ENCODE data around the gene ADORA2B. TPM values are rescaled to one million over a fixed set of nuclear protein-coding genes. Genes with fewer than 3 reads are reported as not detected.
A peak's percentile ranks its signal among the peaks of the same experiment; 100 is the strongest.

ADORA2B gene
- total RNA-seq, 1 donor from 2014 or later = 4.0 TPM

DNA sequence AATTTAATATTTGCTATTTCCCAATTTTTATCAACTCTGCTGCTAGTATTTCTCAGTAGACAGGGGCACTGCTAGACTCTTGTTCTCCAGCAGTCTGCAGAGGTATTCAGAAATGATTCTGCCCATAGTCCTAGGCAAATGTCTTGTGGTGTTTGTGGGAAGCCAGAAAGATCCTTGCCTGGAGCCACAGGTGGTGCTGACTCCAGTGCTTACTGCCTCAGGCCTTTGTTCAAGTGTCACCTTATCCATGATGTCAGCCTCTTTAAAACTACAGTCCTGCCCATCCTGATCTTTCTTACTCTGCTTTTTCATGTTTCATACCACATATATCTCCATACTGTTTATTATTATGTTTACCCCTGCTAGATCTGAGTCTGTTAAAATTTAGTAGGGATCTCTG, 28.1 kb downstream of the ADORA2B start:
- Histone ChIP-seq H3K4me3 (ENCODE audit: insufficient read depth, low read depth, low read length) (no peak overlapping the region), H2AFZ (ENCODE audit: low read depth, low read length) (no peak overlapping the region), H3K9ac (ENCODE audit: low read length) (no peak overlapping the region), H4K20me1 (ENCODE audit: insufficient read depth, low read length) (peaks cover 11% of the 10 kb centered on the region), H3K79me2 (ENCODE audit: insufficient read depth, low read length) (peaks cover 60% of the 10 kb centered on the region), H3K27ac (ENCODE audit: low read depth, low read length) (no peak overlapping the region), H3K4me2 (ENCODE audit: low read length) (no peak overlapping the region), H3K27me3 (ENCODE audit: insufficient read depth, low read length) (no peaks in the 10 kb centered on the region), H3K36me3 (ENCODE audit: insufficient read depth, low read length) (no peaks in the 10 kb centered on the region), H3K9me3 (ENCODE audit: insufficient read depth, low read depth, low read length) (no peaks in the 10 kb centered on the region), H3K4me1 (ENCODE audit: insufficient read depth, low read length) (peaks cover 3% of the 10 kb centered on the region)
- Mint-ChIP-seq H3K27me3 (ENCODE audit: low read depth, unreplicated experiment) (no peaks in the 10 kb centered on the region), H3K27ac (ENCODE audit: unreplicated experiment) (no peak overlapping the region), H3K36me3 (ENCODE audit: low read depth, unreplicated experiment) (peaks cover 13% of the 10 kb centered on the region), H3K9me3 (ENCODE audit: unreplicated experiment) (no peaks in the 10 kb centered on the region), H3K4me3 (ENCODE audit: unreplicated experiment) (no peak overlapping the region), H3K4me1 (ENCODE audit: low read depth, unreplicated experiment) (peaks cover 6% of the 10 kb centered on the region)
- FAIRE-seq (no peak), DNase-seq (ENCODE audit: low read depth) (peak; percentile 27)
- no peak for TF ChIP-seq EZH2 (IDR thresholded peaks at IDR 0.05; ENCODE audit: insufficient read depth, low read length)
- TF ChIP-seq, protein P1, sequence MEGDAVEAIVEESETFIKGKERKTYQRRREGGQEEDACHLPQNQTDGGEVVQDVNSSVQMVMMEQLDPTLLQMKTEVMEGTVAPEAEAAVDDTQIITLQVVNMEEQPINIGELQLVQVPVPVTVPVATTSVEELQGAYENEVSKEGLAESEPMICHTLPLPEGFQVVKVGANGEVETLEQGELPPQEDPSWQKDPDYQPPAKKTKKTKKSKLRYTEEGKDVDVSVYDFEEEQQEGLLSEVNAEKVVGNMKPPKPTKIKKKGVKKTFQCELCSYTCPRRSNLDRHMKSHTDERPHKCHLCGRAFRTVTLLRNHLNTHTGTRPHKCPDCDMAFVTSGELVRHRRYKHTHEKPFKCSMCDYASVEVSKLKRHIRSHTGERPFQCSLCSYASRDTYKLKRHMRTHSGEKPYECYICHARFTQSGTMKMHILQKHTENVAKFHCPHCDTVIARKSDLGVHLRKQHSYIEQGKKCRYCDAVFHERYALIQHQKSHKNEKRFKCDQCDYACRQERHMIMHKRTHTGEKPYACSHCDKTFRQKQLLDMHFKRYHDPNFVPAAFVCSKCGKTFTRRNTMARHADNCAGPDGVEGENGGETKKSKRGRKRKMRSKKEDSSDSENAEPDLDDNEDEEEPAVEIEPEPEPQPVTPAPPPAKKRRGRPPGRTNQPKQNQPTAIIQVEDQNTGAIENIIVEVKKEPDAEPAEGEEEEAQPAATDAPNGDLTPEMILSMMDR (IDR thresholded peaks at IDR 0.05; ENCODE audit: insufficient read depth, low read depth, low read length) = no peak

DNA sequence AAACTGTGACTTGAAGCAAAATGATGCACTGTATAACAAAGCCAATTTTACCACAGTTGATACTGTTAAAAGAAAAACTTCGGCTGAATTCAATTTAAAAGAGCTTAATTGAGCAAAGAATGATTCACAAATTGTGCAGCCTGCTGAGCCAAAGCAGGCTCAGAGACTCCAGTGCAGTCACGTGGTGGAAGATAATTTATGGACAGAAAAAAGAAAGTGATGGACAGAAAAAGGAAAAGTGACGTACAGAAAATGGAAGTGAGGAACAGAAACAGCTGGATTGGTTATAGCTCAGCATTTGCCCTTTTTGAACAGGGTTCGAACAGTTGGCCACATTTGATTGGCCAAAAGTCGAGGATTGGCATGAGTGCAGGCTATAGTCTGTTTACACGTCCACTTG, 28.9 kb downstream of the ADORA2B start:
- DNase-seq (ENCODE audit: low read depth) (no peak), FAIRE-seq (no peak)
- Histone ChIP-seq H3K36me3 (ENCODE audit: insufficient read depth, low read length) (no peaks in the 10 kb centered on the region), H3K9ac (ENCODE audit: low read length) (no peak overlapping the region), H3K4me1 (ENCODE audit: insufficient read depth, low read length) (no peaks in the 10 kb centered on the region), H3K79me2 (ENCODE audit: insufficient read depth, low read length) (peaks cover 52% of the 10 kb centered on the region), H2AFZ (ENCODE audit: low read depth, low read length) (no peak overlapping the region), H3K9me3 (ENCODE audit: insufficient read depth, low read depth, low read length) (no peaks in the 10 kb centered on the region), H3K4me2 (ENCODE audit: low read length) (peak overlapping the region; percentile 1), H3K4me3 (ENCODE audit: insufficient read depth, low read depth, low read length) (no peak overlapping the region), H3K27ac (ENCODE audit: low read depth, low read length) (no peak overlapping the region), H4K20me1 (ENCODE audit: insufficient read depth, low read length) (peaks cover 3% of the 10 kb centered on the region), H3K27me3 (ENCODE audit: insufficient read depth, low read length) (no peaks in the 10 kb centered on the region)
- Mint-ChIP-seq H3K27ac (ENCODE audit: unreplicated experiment) (no peak overlapping the region), H3K27me3 (ENCODE audit: low read depth, unreplicated experiment) (no peaks in the 10 kb centered on the region), H3K36me3 (ENCODE audit: low read depth, unreplicated experiment) (peaks cover 14% of the 10 kb centered on the region), H3K4me1 (ENCODE audit: low read depth, unreplicated experiment) (peaks cover 4% of the 10 kb centered on the region), H3K4me3 (ENCODE audit: unreplicated experiment) (no peak overlapping the region), H3K9me3 (ENCODE audit: unreplicated experiment) (no peaks in the 10 kb centered on the region)
- TF ChIP-seq, protein P1 (IDR thresholded peaks at IDR 0.05; ENCODE audit: insufficient read depth, low read depth, low read length) = no peak
- no peak for TF ChIP-seq EZH2 (IDR thresholded peaks at IDR 0.05; ENCODE audit: insufficient read depth, low read length)

DNA sequence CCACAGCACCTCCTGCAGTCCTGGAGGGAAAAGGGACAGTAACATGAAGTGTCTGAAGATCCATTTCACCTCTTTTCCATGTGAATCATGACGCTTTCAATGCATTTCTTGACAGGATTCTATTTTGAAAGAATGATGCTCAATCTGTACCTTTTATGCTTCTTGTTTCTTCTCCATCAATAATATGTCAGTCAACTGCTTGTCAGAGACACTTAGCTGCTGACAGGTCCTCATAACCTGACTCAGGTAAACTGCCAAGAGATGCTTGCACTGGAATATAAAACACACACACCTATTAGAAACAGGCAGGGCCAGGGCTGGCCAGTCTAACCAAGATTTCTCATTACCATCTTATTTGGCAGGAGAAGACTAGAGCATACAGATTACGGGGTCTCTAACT, 33.0 kb downstream of the ADORA2B start:
- H3K27ac Mint-ChIP-seq (ENCODE audit: unreplicated experiment) = no peak overlapping the region
- no peak for FAIRE-seq

More for the DNA sequence above, 33.0 kb downstream of the ADORA2B start:
- no peak overlapping the region for H3K27ac ChIP-seq (ENCODE audit: low read depth, low read length)
- Mint-ChIP-seq H3K9me3 (ENCODE audit: unreplicated experiment) (no peaks in the 10 kb centered on the region), H3K4me3 (ENCODE audit: unreplicated experiment) (no peak overlapping the region), H3K36me3 (ENCODE audit: low read depth, unreplicated experiment) (peaks cover 26% of the 10 kb centered on the region), H3K4me1 (ENCODE audit: low read depth, unreplicated experiment) (peaks cover 16% of the 10 kb centered on the region), H3K27me3 (ENCODE audit: low read depth, unreplicated experiment) (no peaks in the 10 kb centered on the region)
- no peak overlapping the region for H3K9ac ChIP-seq (ENCODE audit: low read length)
- no peaks in the 10 kb centered on the region for H3K9me3 ChIP-seq (ENCODE audit: insufficient read depth, low read depth, low read length)
- no peaks in the 10 kb centered on the region for H3K27me3 ChIP-seq (ENCODE audit: insufficient read depth, low read length)
- H3K36me3 ChIP-seq (ENCODE audit: insufficient read depth, low read length) = peaks cover 3% of the 10 kb centered on the region
- H3K4me2 ChIP-seq (ENCODE audit: low read length) = no peak overlapping the region
- H4K20me1 ChIP-seq (ENCODE audit: insufficient read depth, low read length) = no peaks in the 10 kb centered on the region
- H3K4me1 ChIP-seq (ENCODE audit: insufficient read depth, low read length) = peaks cover 13% of the 10 kb centered on the region
- no peak overlapping the region for H3K4me3 ChIP-seq (ENCODE audit: insufficient read depth, low read depth, low read length)
- no peak for DNase-seq (ENCODE audit: low read depth)
- peaks cover 18% of the 10 kb centered on the region for H3K79me2 ChIP-seq (ENCODE audit: insufficient read depth, low read length)
- H2AFZ ChIP-seq (ENCODE audit: low read depth, low read length) = no peak overlapping the region
- TF ChIP-seq, protein P1 (IDR thresholded peaks at IDR 0.05; ENCODE audit: insufficient read depth, low read depth, low read length) = no peak
- TF ChIP-seq EZH2 (IDR thresholded peaks at IDR 0.05; ENCODE audit: insufficient read depth, low read length) = no peak
